ENCODE data around the gene ADA. TPM values are rescaled to one million over a fixed set of nuclear protein-coding genes. Genes with fewer than 3 reads are reported as not detected.
A peak's percentile ranks its signal among the peaks of the same experiment; 100 is the strongest.

The ADA gene
- total RNA-seq, 4 donors from 2014 or later, result 2.2 to 5.1 (median 3.0) TPM

- DNase-seq, result peak in 1 of 2 donors; percentile 56
- Histone ChIP-seq H3K27ac (peak overlapping the region; percentile 79 to 86 (median 81)), H3K36me3 (peaks cover 0 to 29% of the 10 kb centered on the region in 2 donors), H3K9me3 (no peaks in the 10 kb centered on the region), H3K27me3 (no peaks in the 10 kb centered on the region), H3K4me1 (peaks cover 69 to 75% of the 10 kb centered on the region in 2 donors), H3K4me3 (no peak overlapping the region)
- in situ Hi-C loops (cut with MboI; ENCODE audit: low sequenced_read_pairs in 4 of 4) (loop anchor here in 1 of 4 donors (25.0 kb wide), 1 partner anchor 382 kb away; the partner anchor contains the start of gene OSER1), intact Hi-C loops (cut with DNase I; ENCODE audit: low total_unique reads) (no loop called here)
- TF ChIP-seq, protein P1, sequence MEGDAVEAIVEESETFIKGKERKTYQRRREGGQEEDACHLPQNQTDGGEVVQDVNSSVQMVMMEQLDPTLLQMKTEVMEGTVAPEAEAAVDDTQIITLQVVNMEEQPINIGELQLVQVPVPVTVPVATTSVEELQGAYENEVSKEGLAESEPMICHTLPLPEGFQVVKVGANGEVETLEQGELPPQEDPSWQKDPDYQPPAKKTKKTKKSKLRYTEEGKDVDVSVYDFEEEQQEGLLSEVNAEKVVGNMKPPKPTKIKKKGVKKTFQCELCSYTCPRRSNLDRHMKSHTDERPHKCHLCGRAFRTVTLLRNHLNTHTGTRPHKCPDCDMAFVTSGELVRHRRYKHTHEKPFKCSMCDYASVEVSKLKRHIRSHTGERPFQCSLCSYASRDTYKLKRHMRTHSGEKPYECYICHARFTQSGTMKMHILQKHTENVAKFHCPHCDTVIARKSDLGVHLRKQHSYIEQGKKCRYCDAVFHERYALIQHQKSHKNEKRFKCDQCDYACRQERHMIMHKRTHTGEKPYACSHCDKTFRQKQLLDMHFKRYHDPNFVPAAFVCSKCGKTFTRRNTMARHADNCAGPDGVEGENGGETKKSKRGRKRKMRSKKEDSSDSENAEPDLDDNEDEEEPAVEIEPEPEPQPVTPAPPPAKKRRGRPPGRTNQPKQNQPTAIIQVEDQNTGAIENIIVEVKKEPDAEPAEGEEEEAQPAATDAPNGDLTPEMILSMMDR (IDR thresholded peaks at IDR 0.05 in 4 of 5, conservative IDR thresholded peaks at IDR 0.05 in 1 of 5), result no peak
- TF ChIP-seq POLR2A (IDR thresholded peaks at IDR 0.05), result no peak
- ATAC-seq, result peak in 1 of 2 donors; percentile 38
Measured at GRCh38 chr20:44594730-44595129, 56.8 kb downstream of the ADA start.

DNA sequence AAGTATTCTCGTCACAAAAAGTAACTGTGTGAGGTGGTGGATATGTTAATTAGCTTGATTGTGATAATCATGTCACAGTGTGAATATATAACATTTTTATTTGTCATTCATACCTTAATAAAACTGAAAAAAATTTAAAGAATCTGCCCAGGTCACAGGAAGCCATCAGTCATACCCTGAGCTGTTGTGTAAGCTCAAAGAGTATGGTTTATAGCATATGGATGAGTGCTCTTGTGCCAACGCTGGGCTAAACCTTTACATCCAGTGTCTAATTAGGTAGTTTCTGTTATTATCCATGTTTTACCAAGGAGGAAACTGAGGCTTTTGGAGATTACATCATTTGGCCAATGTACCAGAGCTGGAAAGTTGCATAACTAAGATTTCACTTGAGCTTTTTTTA, 57.7 kb downstream of the ADA start:
- Histone ChIP-seq H3K27me3 (no peaks in the 10 kb centered on the region), H3K4me3 (no peak overlapping the region), H3K4me1 (peaks cover 59 to 65% of the 10 kb centered on the region in 2 donors), H3K27ac (peak overlapping the region; percentile 79 to 86 (median 81)), H3K9me3 (no peaks in the 10 kb centered on the region), H3K36me3 (peaks cover 0 to 31% of the 10 kb centered on the region in 2 donors)
- in situ Hi-C loops (cut with MboI; ENCODE audit: low sequenced_read_pairs in 4 of 4) (loop anchor here in 1 of 4 donors (25.0 kb wide), 1 partner anchor 381 kb away; the partner anchor contains the start of gene OSER1), intact Hi-C loops (cut with DNase I; ENCODE audit: low total_unique reads) (no loop called here)
- DNase-seq, result no peak
- ATAC-seq, result peak in 1 of 2 donors; percentile 17
- TF ChIP-seq, protein P1 (IDR thresholded peaks at IDR 0.05 in 4 of 5, conservative IDR thresholded peaks at IDR 0.05 in 1 of 5), result no peak
- TF ChIP-seq POLR2A (IDR thresholded peaks at IDR 0.05), result no peak

- in situ Hi-C loops (cut with MboI; ENCODE audit: low sequenced_read_pairs in 4 of 4) (loop anchor here in 1 of 4 donors (25.0 kb wide), 1 partner anchor 380 kb away; the partner anchor contains the start of gene OSER1), intact Hi-C loops (cut with DNase I; ENCODE audit: low total_unique reads) (no loop called here)
- no peak overlapping the region for H3K4me3 ChIP-seq
- H3K4me1 ChIP-seq, result peaks cover 52 to 56% of the 10 kb centered on the region in 2 donors
- no peak for TF ChIP-seq POLR2A (IDR thresholded peaks at IDR 0.05)
- TF ChIP-seq, protein P1 (IDR thresholded peaks at IDR 0.05 in 4 of 5, conservative IDR thresholded peaks at IDR 0.05 in 1 of 5), result no peak
- H3K27me3 ChIP-seq, result no peaks in the 10 kb centered on the region
- H3K36me3 ChIP-seq, result peaks cover 0 to 26% of the 10 kb centered on the region in 2 donors
- ATAC-seq, result no peak
- H3K27ac ChIP-seq, result peak overlapping the region in 3 of 4 donors; percentile 16 to 86 (median 31)
- DNase-seq, result no peak
- no peaks in the 10 kb centered on the region for H3K9me3 ChIP-seq
Measured at GRCh38 chr20:44592366-44592765, 59.1 kb downstream of the ADA start.

DNA sequence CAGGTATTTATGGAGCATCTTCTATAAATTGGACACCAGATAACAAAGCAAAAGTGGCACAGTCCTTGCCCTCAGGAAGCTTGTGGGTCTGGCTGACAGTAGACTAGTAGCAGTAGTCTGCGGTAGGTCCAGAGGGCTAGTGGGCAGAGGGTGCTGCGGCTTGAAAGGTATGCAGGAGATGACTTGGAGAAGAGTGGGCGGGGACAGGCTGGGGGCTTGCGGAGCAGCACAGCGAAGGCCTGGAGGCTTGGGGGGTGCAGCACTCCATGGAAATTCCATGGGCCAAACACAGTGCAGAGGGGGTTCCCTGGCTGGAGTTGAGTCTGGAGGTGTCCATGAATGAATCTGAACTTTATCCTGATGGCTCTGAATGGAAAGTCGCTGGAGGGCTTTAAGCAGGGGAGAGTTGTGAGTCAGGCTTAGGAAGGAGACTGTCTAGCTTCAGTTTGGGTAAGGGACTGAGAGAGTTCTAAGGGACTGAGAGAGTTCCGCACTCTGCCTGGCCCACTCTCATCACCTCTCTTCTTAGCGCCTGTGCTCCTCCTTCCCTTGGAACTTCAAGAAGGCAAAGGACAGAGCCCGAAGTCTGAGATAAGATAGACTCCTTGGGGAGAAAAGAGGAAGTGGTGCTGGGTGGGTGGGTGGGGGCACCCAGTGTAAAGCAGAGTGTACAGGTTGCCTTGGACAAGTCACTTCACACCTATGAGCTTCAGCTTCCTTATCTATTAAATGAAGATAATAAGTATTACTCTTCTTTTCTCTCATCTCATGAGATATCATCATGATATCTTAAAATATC, 60.3 kb downstream of the ADA start:
- Histone ChIP-seq H3K4me1 (peaks cover 54 to 56% of the 10 kb centered on the region in 2 donors), H3K36me3 (peaks cover 0 to 26% of the 10 kb centered on the region in 2 donors), H3K4me3 (no peak overlapping the region), H3K27me3 (no peaks in the 10 kb centered on the region), H3K27ac (peak overlapping the region in 1 of 4 donors; percentile 86), H3K9me3 (no peaks in the 10 kb centered on the region)
- no peak for DNase-seq
- TF ChIP-seq, protein P1 (IDR thresholded peaks at IDR 0.05 in 4 of 5, conservative IDR thresholded peaks at IDR 0.05 in 1 of 5), result no peak
- TF ChIP-seq POLR2A (IDR thresholded peaks at IDR 0.05), result no peak
- no peak for ATAC-seq
- intact Hi-C loops (cut with DNase I; ENCODE audit: low total_unique reads), result no loop called here
- in situ Hi-C loops (cut with MboI; ENCODE audit: low sequenced_read_pairs in 4 of 4), result loop anchor here in 1 of 4 donors (25.0 kb wide), 1 partner anchor 379 kb away; the partner anchor contains the start of gene OSER1
